AG10803 (cell line): Measurements from ENCODE around the gene HK1.

Experiments used
- DNase-seq: peaks from one replicate; pipeline ENCODE4 v3.0.0; 2010; ENCODE audit warnings: low read depth
- H3K4me3 ChIP-seq: 2 replicates; pipeline ENCODE4 v1.5.1; 2011; ENCODE audit warnings: mild to moderate bottlenecking, low read length, control low read depth
- TF ChIP-seq, protein P1 (sequence below): conservative IDR thresholded peaks from 2 replicates; pipeline ENCODE4 v1.5.1; 2011; ENCODE audit warnings: mild to moderate bottlenecking, low read length, control low read depth, inconsistent platforms

The HK1 gene

GRCh38 chr10:69343905-69344304 lies 65.6 kb downstream of the HK1 start:
- TF ChIP-seq, protein P1, sequence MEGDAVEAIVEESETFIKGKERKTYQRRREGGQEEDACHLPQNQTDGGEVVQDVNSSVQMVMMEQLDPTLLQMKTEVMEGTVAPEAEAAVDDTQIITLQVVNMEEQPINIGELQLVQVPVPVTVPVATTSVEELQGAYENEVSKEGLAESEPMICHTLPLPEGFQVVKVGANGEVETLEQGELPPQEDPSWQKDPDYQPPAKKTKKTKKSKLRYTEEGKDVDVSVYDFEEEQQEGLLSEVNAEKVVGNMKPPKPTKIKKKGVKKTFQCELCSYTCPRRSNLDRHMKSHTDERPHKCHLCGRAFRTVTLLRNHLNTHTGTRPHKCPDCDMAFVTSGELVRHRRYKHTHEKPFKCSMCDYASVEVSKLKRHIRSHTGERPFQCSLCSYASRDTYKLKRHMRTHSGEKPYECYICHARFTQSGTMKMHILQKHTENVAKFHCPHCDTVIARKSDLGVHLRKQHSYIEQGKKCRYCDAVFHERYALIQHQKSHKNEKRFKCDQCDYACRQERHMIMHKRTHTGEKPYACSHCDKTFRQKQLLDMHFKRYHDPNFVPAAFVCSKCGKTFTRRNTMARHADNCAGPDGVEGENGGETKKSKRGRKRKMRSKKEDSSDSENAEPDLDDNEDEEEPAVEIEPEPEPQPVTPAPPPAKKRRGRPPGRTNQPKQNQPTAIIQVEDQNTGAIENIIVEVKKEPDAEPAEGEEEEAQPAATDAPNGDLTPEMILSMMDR, result no peak
- H3K4me3 ChIP-seq, result no peak overlapping the region
- DNase-seq, result no peak

DNA sequence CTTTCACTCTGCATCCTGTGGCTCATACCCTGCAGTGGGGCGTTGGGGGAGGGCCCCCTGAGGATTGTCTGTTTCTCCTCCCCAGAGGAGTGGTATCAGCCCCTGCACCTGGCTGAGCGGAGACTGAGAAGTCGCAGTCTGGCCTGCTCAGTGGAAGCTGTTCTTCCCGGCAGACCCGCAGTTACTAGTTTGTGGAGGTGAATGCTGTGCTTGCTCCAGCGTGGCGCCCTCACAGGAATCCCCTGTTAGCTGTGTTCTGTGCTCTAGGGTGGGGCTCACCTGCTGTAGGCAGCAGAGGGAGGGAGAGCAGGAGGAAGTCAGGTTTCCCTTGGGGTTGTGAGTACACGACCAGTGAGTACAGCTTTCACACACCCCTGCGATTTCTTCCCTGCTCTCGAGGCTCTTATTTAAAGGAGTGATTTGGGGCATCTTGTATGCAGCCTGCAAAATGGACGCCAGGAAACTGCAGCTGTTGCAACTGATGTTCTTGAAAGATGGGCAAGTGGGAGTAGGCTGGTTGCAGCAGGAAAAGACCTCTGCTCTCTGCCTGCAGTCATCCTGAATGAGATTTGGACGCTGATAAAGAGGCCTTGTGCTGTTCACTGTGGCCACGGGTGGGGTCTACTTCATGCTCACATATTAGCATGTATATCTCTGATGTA lies 66.4 kb downstream of the HK1 start:
- DNase-seq, result no peak
- no peak overlapping the region for H3K4me3 ChIP-seq
- TF ChIP-seq, protein P1, result no peak

- no peak for DNase-seq
- TF ChIP-seq, protein P1, result no peak
- no peak overlapping the region for H3K4me3 ChIP-seq
Measured at GRCh38 chr10:69345402-69345801, 67.1 kb downstream of the HK1 start.

DNA sequence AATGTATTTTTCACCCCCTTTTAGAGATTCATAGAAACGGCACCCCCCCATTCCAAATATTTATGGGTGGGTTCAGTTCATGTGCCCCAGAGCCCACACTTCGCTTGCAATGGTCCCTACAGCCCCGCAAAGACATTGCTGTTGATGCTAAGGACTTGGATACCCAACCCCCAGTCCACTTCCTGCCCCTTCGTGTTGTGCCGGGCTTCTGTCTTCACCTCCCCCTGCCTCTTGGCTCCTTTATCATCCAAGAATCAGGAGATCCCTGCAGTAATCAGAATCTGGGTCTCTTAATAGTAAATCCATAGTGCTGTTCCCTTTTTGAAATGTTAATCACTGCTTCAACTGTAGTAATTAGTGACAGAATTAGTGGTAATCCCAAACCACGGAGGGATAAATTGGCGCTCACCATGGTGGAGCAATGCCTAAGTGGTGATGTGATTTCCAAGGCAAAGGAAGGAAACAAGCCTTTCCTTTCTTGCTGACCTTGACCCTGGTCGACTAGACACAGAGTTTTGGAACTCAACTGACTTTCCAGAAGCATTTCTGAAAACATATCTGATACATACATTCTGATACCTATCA lies 67.7 kb downstream of the HK1 start:
- H3K4me3 ChIP-seq, result no peak overlapping the region
- TF ChIP-seq, protein P1, result no peak
- DNase-seq, result no peak

GRCh38 chr10:69346776-69347175 lies 68.5 kb downstream of the HK1 start:
- TF ChIP-seq, protein P1, result no peak
- DNase-seq, result no peak
- no peak overlapping the region for H3K4me3 ChIP-seq

- TF ChIP-seq, protein P1, result peak; percentile 22; the same call in 1 of the 2 replicates
- H3K4me3 ChIP-seq, result no peak overlapping the region
- DNase-seq, result peak; percentile 93
Measured at GRCh38 chr10:69348816-69349541, 70.7 kb downstream of the HK1 start.

DNA sequence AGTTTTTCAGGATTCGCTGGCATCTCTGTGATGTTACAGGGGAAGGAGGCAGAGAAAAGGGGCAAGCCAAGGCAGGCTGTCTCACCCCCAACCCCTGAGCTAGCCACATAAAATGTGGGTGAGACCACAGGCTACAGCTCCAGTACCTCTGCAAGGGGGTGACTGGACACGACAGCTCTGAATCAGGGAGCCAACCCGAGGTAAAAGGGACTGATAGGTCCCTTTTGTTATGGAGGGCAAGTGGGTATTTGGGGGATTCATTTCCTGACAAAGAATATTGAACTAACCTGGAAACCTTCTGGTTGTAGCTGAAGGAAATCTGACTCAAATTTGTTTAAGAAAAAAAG lies 71.2 kb downstream of the HK1 start:
- TF ChIP-seq, protein P1, result no peak; the same call in 1 of the 2 replicates
- H3K4me3 ChIP-seq, result no peak overlapping the region
- DNase-seq, result no peak
